PC-9 (cell line): ENCODE results near the gene TRPM4. TPM values are rescaled to one million over a fixed set of nuclear protein-coding genes. Genes with fewer than 3 reads are reported as not detected.

ENCODE experiments used
- BruUV-seq: library from RNA; stranded (reverse); fragments of 400-500 nt; replicated peaks from 2 replicates; lab custom pipeline; 2021; lab: Mats Ljungman, UMichigan
- CTCF ChIA-PET: fragments of 300-600 bp; sonication (Branson Sonifier 250); formaldehyde crosslinking; loops from one replicate; lab custom pipeline; 2022; ENCODE audit warnings: antibody characterized with exemption; lab: Charles Lee
- POLR2A ChIA-PET: fragments of 300-600 bp; sonication (Branson Sonifier 250); formaldehyde crosslinking; loops from one replicate; lab custom pipeline; 2022; ENCODE audit warnings: antibody characterized with exemption; ENCODE audit not compliant: unreplicated experiment; lab: Charles Lee
- DNase-seq, 2 experiments: peaks; one replicate each; pipeline versions ENCODE4 v3.0.0 to v3.0.0-alpha.2; 2015 to 2022; ENCODE audit warnings: mixed read lengths in 1 of 2
- H2AFZ ChIP-seq: fragments of 200-600 bp; sonication (generic); 2 replicates; pipeline ENCODE4 v1.8.1; 2017; ENCODE audit warnings: antibody characterized with exemption
- H3F3A ChIP-seq: fragments of 200-600 bp; sonication (generic); 2 replicates; pipeline ENCODE4 v1.8.1; 2017; ENCODE audit warnings: antibody characterized with exemption, mild to moderate bottlenecking, low read depth; ENCODE audit not compliant: insufficient read depth
- H3K27ac ChIP-seq: fragments of 200-600 bp; sonication (generic); 2 replicates; pipeline ENCODE4 v1.6.1; 2016; ENCODE audit warnings: mixed run types
- H3K27me3 ChIP-seq: fragments of 200-600 bp; sonication (generic); 2 replicates; pipeline ENCODE4 v1.6.1; 2016; ENCODE audit warnings: low read depth, mixed run types; ENCODE audit not compliant: insufficient read depth
- H3K36me3 ChIP-seq: fragments of 200-600 bp; sonication (generic); 2 replicates; pipeline ENCODE4 v1.6.1; 2016; ENCODE audit warnings: low read depth, mixed run types
- H3K4me1 ChIP-seq: fragments of 200-600 bp; sonication (generic); replicated peaks from 2 replicates; pipeline ENCODE4 v1.6.1; 2016; ENCODE audit warnings: mixed run types; ENCODE audit not compliant: insufficient read depth
- H3K4me2 ChIP-seq: fragments of 200-600 bp; sonication (generic); 2 replicates; pipeline ENCODE4 v1.6.1; 2017; ENCODE audit warnings: mixed run types
- H3K4me3 ChIP-seq: fragments of 200-600 bp; sonication (generic); 2 replicates; pipeline ENCODE4 v1.6.1; 2016; ENCODE audit warnings: mixed run types
- H3K79me2 ChIP-seq: fragments of 200-600 bp; sonication (generic); 2 replicates; pipeline ENCODE4 v1.6.1; 2017; ENCODE audit warnings: low read depth, mixed run types
- H3K9me2 ChIP-seq: fragments of 200-600 bp; sonication (generic); 2 replicates; pipeline ENCODE4 v1.8.1; 2017; ENCODE audit warnings: mild to moderate bottlenecking; ENCODE audit not compliant: insufficient read depth
- H3K9me3 ChIP-seq: fragments of 200-600 bp; sonication (generic); 2 replicates; pipeline ENCODE4 v1.8.1; 2016; ENCODE audit warnings: low read depth; ENCODE audit not compliant: insufficient read depth
- H4K20me1 ChIP-seq: fragments of 200-600 bp; sonication (generic); 2 replicates; pipeline ENCODE4 v1.8.1; 2017; ENCODE audit not compliant: insufficient read depth
- CTCF ChIP-seq: fragments of 200-600 bp; sonication (generic); conservative IDR thresholded peaks from 2 replicates; pipeline ENCODE4 v1.6.1; 2017; ENCODE audit warnings: mixed run types, antibody characterized with exemption, mild to moderate bottlenecking, moderate library complexity
- EZH2 ChIP-seq: fragments of 200-600 bp; sonication (generic); IDR thresholded peaks from 2 replicates; pipeline ENCODE4 v1.8.0; 2017; ENCODE audit warnings: antibody characterized with exemption, low read depth
- intact Hi-C: fragments of 100-400 bp; cut with micrococcal nuclease; formaldehyde crosslinking; loops from one replicate; pipeline ENCODE4 v1.10.0; 2022; ENCODE audit not compliant: unreplicated experiment
- total RNA-seq: library from RNA; stranded (reverse); gene quantifications from 2 replicates; pipeline ENCODE4 v1.2.3, GENCODE V29; 2021

Gene TRPM4
- total RNA-seq, 1 experiment from 2014 or later, result 43.8 TPM

DNA sequence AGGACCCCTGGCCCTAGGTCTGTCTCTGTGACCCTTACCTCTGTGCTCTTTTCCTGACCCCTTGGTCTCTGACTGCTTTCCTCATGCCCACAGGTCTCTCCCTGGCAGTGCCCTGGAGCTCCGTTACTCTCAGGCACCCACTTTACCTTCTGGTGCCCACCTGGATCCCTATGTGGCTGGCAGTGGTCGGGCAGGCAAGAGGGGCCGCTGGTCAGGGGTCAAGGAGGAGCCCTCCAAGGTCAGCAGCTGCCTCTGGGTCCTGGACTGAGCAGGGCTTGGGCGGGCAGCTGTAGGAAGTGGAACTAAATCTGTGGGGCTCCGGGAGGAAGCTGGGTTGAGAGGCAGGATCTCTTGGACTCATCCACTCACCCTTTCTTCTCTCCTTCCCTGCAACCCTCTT, 21.9 kb upstream of the TRPM4 start:
- Histone ChIP-seq H3K4me1 (no peaks in the 10 kb centered on the region), H3K9me3 (no peaks in the 10 kb centered on the region), H3F3A (peaks cover 3% of the 10 kb centered on the region; the same call in 1 of the 2 replicates), H3K27me3 (no peaks in the 10 kb centered on the region), H4K20me1 (no peaks in the 10 kb centered on the region), H3K27ac (no peak overlapping the region), H3K4me3 (no peak overlapping the region), H3K36me3 (no peaks in the 10 kb centered on the region), H3K79me2 (no peaks in the 10 kb centered on the region), H3K4me2 (no peak overlapping the region), H2AFZ (no peak overlapping the region), H3K9me2 (no peaks in the 10 kb centered on the region)
- CTCF ChIA-PET, result no interaction called here
- TF ChIP-seq EZH2 (no peak), CTCF (no peak)
- BruUV-seq, result no TSS peak
- DNase-seq, result peak in 1 of 2 experiments; percentile 18
- POLR2A ChIA-PET, result no interaction called here
- intact Hi-C loops, result no loop called here

DNA sequence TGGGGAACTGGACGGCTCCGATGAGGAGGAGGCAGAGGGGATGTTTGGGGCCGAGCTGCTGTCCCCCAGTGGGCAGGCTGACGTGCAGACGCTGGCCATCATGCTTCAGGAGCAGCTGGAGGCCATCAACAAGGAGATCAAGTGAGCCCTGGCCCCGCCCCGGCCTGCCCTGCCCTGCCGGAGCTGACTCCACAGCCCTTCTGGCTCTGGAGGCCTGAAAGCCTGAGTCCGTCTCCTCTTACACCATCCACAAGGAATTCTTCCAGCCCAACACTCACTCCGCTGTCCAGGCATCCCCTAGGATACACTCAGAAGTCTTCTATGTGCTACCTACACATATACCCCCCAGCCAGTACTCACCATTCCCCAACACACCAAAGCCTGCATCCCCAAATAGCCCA, 20.8 kb upstream of the TRPM4 start:
- POLR2A ChIA-PET, result no interaction called here
- no peak overlapping the region for H3K27ac ChIP-seq
- CTCF ChIA-PET, result no interaction called here

DNA sequence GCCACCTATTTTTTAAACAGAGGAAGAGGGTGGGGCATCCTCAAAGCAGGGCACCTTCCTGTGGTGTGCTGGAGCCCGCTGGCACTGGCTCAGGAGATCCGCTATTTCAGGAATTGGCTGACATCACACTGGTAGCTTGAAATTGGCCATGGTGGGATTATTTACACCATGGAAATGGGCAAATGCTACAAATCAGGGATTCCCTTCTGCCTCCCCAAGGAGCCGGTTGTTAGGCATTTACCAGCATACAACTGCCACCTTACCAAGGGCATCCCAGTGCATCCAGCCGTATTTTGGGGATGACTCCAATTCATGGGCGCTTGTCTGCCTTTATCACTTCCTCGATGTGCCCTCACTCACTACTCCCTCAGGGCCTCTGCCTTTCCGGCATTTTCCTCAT, 16.6 kb upstream of the TRPM4 start:
- no peaks in the 10 kb centered on the region for H3K9me3 ChIP-seq
- no peaks in the 10 kb centered on the region for H3K36me3 ChIP-seq
- H3K4me3 ChIP-seq, result no peak overlapping the region
- no peaks in the 10 kb centered on the region for H3K79me2 ChIP-seq
- TF ChIP-seq EZH2 (no peak), CTCF (no peak)
- no TSS peak for BruUV-seq
- H4K20me1 ChIP-seq, result no peaks in the 10 kb centered on the region
- no peak overlapping the region for H3K4me2 ChIP-seq
- no peaks in the 10 kb centered on the region for H3K9me2 ChIP-seq
- ChIA-PET POLR2A (no interaction called here), CTCF (no interaction called here)
- H3K4me1 ChIP-seq, result no peaks in the 10 kb centered on the region
- DNase-seq, result no peak
- H3F3A ChIP-seq, result peaks cover 7% of the 10 kb centered on the region; the same call in 1 of the 2 replicates
- H3K27ac ChIP-seq, result no peak overlapping the region
- no peak overlapping the region for H2AFZ ChIP-seq
- intact Hi-C loops, result no loop called here
- no peaks in the 10 kb centered on the region for H3K27me3 ChIP-seq

More for the DNA sequence above, 20.8 kb upstream of the TRPM4 start:
- Histone ChIP-seq H3K4me3 (no peak overlapping the region), H3K79me2 (no peaks in the 10 kb centered on the region), H2AFZ (no peak overlapping the region), H3K27me3 (no peaks in the 10 kb centered on the region), H4K20me1 (no peaks in the 10 kb centered on the region), H3K9me3 (no peaks in the 10 kb centered on the region), H3K4me1 (no peaks in the 10 kb centered on the region), H3K36me3 (no peaks in the 10 kb centered on the region), H3K4me2 (no peak overlapping the region), H3K9me2 (no peaks in the 10 kb centered on the region), H3F3A (peaks cover 3% of the 10 kb centered on the region; the same call in 1 of the 2 replicates)
- BruUV-seq, result no TSS peak
- TF ChIP-seq EZH2, result no peak
- no peak for TF ChIP-seq CTCF
- DNase-seq, result peak in 1 of 2 experiments; percentile 32
- intact Hi-C loops, result no loop called here
